ENCODE measurements around the gene CHST3.

The CHST3 gene

DNA sequence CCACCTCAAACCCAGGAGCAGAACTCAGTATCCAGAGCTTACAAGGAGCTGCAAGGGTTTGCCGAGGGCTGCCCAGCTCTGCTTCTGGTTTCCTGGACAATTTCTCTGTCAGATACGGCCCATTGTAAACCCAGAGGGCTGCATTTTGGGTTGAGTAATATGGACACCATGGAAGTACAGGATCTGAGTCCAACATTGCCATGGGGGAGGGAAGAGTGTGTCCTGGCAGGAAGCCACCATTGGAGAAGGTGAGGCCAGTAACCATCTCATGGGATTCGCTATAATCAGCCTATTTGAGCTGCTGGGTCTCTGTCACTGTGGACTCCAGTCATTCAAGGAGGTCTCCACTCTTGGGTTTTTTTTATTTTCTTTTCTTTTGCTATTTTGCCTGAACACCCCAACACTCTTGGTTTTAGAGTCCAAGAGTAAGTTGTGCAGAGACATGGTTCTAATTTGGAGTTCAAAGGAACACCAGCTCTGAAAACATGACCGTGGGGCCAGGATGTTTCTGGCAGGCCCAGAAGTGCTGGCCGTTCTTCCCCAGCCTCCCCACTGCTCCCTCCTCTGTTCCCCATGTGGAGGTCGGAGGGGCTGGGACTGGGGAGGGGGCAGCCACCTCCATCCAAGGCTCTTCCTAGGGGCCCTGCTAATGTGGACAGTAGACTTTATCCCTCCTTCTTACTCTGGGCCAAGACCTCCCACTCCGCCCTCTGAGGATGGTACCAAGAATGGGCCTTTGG, 46.2 kb downstream of the CHST3 start:
- no peak for DNase-seq (ENCODE audit: low read depth, low spot score)

DNA sequence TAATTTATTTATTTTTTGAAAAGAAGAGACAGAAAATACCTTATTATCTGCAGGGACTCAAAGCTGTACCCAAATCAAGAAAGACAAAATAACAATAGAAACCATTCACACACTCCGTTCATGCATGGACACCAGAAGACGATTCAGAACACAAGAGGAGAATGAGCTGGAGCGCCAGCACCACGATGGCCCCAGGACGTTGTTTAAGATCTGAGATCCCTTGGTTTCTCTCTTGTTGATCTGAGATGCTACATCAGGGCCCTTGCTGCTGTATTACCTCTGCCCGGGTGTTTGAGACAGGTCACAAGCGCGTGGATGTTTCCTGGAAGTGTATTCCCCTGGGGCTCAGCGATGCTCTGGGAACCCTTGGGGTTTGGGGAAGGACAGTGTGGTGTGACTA, 46.8 kb downstream of the CHST3 start:
- DNase-seq (ENCODE audit: low read depth, low spot score), result no peak

DNA sequence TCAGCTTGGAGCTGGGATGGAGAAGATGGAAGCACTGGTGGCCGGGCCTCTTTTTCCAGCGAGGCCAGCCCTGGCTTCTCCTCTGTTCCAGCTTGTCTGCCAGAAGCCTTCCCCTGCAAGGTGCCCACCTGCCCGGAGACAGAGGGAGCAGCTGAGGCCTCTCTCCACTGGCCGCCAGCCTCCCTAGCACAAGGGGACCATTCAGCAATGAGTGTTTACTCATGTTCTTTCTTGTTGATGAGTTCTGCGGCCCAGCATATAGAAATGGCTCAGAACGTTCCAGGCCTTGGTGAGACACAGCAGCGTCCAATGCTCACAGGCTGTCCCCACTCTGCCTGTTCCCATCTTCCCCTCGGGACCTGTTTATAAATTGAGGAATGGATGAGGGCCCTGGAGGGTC, 47.3 kb downstream of the CHST3 start:
- DNase-seq (ENCODE audit: low read depth, low spot score), result no peak

DNA sequence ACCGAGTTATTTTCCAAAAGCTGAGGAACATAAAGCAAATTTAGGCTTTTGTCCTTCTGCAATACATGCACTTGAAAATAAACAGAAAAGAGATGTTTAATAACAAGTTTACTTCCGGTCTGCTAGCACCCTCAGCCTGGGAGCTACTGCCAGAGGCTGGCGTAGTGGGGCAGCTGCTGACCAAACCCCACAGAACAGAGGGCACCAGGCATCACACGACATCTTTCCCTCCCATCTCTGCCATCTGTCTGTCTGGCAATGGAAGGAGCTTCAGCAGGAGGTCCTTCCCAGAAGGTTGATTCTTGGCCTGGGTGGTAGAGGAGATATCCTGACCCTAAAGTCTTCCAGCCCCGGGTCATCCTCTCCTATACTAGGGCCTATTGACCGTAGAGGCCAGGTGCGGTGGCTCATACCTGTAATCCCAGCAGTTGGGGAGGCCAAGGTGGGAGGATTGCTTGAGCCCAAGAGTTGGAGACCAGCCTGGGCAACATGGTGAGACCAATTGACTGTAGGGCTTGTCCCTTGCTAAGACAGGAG, 47.8 kb downstream of the CHST3 start:
- DNase-seq (ENCODE audit: low read depth, low spot score), result no peak

DNA sequence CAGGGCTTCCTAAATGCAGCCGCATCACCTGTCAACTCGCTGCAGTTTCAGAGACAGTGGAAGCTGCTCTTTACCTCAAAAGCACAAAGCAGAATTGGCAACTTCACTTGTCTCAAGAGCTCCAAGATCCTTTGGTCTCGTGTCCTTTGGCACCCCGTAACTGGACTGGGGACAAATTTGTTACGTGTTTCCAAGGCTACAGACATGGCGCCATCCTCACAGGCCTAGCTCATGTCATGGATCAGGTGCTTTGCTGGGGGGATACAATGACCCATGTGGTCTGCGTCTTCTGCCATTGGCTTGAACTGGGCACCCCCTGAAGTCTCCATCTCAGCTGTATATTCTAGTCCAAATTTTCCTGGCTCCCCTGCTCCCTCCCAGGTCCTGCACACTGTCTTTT, 48.6 kb downstream of the CHST3 start:
- DNase-seq (ENCODE audit: low read depth, low spot score), result no peak

DNA sequence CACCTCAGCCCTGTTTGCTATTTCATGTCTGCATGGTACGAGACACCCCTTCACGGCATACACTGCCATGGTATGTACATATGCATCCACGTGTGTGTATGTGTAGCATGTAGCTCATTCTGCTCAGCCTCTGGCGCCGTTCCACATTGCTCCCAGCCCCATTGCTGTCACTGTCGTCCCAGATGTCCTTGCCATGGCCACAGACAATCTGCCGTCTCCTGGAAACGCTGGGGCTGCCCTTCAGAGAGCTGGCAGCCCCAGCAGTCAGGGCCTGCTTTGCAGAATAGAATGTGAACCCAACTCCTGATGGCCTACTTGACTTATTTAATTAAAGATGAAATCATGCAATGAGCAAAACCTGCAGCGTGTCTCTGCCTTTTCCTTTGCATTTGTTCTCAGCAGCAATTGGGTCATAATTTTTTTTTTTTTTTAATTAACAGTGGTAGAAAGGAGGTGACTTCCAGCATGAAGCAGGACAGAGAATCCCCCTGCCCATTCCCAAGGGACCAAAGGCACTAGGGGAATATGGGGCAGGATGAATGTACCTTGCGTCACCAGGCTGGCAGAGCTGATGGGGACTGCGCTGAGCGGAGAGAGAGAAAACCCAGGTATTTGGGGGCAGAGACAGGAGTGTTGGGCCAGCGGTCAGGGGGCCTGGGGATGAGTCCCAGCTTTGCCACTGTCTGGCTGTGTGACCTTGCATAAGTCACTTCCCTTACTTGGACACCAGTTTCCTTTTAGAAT, 49.2 kb downstream of the CHST3 start:
- DNase-seq (ENCODE audit: low read depth, low spot score), result no peak

DNA sequence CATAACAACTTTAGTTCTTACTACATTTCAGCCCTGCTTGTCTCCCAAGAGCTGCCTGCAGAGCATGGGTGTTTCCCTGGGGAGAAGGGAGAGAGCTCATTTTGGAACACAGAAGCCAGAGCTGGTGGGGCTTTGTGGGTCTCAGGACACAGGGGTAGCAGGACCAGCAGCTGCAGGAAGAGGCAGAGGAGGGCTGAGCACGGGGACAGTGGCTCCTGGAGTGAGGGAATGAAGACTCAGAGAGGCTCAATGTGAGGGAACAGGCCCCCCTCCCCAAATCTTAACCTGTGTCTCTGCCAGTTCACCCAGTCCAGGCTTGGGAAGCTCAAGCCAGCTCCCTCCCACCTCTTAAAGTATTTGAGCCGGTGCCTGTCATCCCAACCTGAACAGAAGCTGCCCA, 50.0 kb downstream of the CHST3 start:
- no peak for DNase-seq (ENCODE audit: low read depth, low spot score)

DNA sequence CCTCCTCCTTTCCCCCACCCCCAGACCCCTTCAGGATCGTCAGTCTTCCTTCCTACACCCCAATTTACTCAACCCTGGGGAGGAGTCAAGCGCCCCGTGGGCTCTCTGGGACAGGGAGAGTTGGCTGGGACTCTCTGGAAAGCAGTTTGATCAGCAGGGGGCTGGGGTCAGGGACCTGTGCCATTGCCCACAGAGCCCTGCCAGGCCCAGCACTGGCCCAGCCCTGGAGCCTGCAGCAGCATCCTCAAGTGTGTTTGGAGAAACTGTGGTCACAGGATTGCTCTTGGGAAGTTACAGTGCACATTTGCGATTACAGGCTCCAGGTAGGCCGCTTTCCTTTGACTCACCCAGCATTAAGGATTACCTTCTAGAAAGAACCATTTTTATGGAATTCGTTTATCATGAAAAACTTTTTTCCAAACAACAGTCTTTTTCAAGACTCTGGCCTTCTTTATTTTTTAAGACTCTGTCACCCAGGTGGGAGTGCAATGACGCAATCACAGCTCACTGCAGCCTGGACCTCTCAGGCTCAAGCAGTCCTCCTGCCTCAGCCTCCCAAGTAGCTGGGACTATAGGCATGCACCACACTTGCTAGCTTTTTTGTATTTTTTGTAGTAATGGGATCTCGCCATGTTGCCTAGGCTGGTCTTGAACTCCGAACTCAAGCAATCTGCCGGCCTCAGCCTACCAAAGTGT, 50.7 kb downstream of the CHST3 start:
- no peak for DNase-seq (ENCODE audit: low read depth, low spot score)

DNA sequence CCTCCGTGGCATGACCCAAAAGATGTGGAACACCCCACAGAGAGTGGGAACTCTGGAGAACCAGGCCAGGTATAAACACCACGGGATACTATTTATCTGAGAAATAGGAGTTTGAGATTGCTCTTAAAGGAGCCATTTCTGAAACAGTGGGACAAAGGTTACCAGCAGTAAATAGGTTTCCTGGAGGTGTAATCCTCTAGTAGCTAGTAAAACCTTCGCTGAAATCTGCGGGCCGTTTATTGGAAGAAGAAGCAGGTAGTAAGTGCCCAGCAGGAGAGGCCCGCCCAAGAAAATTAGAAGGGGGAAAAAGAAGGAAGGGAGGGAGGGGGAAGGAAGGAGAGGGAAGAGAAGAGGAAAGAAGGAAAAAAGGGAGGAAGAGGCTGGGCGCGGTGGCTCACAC, 51.6 kb downstream of the CHST3 start:
- no peak for DNase-seq (ENCODE audit: low read depth, low spot score)

DNA sequence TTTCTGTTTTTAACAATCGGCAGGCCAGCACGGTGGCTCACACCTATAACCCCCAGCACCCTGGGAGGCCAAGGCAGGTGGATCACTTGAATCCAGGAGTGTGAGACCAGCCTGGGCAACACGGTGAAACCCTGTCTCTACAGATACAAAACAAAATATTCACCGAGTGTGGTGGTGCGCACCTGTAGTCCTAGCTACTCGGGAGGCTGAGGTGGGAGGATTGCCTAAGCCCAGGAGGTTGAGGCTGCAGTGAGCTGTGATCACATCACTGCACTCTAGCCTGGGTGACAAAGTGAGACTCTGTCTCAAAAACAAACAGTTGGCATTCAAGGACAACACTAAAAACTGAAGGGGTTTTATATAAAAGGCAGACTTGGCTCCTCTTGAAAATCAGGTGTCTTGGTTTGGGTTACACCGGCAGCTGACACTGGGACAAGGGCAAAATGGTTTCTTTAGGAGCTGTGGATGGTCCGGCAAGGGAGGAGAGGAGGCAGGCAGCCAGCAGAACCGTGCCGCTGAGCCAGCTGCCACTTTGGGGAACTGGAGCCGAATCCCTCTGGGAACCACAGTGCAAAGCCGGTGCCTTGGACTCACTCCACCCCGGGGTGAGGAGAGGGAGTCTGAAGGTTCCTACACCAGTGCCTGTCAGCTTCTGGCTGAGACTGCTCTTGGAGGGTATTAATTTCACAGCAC, 52.6 kb downstream of the CHST3 start:
- no peak for DNase-seq (ENCODE audit: low read depth, low spot score)

DNA sequence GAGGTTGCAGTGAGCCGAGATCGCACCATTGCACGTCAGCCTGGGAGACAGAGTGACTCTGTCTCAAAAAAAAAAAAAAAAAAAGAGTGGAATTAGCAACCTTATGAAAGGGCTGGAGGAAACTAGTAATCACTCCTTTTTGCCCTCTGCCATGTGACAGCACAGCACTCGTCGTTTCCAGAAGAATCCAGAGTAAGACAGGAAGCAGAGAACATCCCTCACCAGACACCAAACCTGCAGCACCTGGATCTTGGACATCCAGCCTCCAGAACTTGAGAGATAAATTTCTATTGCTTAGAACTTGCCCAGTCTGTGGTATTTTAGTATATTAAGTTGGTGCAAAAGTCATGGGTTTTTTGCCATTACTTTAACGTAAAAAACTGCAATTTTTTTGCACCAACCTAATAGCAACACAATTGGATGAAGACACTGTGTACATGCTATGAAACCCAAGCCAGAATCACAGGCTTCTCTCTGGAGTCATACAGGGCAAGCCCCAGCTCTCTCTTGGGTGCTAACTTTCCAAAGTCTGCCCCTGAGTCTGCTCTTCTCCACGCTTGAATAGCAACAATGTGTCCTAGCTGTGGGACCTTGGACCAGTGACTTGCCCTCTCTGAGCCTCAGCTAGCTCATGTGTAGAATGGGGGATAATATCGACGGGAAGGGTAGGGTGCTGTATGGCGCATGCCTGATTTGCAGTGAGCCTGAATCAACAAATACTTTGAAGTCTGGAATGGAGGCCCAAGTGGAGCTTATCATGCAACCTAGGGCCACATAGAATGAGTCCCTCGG, 55.1 kb downstream of the CHST3 start:
- DNase-seq (ENCODE audit: low read depth, low spot score), result no peak

DNA sequence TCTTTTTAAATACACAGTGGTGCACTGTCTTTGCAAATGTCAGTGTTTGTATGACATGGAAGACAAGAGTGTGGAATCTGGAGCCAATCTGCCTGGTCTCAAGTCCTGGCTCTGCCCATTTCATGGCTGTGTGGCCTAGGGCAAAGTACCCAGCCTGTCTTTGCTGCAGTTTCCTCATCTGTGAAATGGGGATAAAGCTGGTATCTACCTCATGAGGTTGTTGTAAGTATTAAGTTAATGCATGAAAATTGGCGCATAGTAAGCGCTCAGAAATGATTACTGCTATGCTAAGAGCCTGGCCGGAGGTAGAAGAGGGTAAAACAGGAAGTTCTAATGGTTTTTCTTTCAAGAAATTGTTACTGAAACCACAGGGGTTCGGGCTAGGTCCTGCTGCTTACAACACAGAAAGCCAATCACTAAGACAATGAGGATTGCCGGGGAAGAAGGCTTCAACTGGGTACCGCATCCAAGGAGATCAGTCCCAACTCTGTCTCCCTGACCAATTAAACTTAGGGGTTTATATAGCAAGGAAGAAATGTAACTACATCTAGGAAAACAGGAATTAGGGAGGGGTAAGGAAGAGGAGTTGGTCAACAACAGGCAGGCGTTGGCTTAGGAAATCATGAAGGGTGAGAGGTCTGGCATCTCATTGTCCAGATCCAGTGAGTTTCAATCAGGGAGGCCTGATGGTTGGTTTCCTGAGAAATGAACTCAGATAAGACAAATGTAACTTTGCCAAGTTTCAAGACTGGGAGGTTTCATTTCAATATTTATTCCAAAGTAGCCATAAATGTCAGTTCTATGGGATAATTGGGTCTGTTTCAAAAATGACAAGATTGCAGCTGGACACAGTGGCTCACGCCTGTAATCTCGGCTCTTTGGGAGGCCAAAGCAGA, 57.0 kb downstream of the CHST3 start:
- DNase-seq (ENCODE audit: low read depth, low spot score), result no peak

DNA sequence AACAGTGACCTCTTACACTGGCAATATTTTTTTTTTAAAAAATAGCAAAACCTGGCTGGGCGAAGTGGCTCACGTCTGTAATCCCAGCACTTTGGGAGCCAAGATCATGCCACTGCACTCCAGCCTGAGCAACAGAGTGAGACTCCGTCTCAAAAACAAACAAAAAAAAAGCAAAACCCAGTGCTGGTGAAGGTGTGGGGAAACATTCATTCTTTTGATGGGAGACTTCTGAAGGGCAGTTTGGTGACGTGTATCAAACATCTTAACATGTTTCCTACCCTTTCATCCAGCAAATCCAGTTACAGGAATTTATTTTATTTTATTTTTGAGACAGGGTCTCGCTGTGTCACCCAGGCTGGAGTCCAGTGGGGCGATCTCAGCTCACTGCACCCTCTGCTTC, 58.0 kb downstream of the CHST3 start:
- no peak for DNase-seq (ENCODE audit: low read depth, low spot score)

DNA sequence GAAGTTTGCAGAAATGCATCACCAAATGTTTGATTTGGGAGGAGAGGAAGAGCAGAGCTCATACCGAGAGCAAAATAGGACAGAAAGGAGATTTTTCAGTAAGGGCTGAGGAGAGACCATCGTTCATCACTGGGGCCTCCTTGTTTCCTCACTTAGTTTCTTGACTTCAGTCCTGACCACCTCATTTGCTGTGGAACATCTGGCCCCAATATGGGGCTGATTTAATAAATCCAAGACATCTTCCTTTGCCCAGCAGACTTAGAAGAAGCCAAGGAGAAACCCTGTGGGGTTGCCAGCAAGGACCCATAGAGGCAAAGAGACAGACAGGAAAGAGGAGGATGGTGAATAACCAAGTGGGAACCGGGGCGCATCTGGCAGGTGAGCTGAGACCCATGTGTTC, 60.4 kb downstream of the CHST3 start:
- no peak for DNase-seq (ENCODE audit: low read depth, low spot score)

DNA sequence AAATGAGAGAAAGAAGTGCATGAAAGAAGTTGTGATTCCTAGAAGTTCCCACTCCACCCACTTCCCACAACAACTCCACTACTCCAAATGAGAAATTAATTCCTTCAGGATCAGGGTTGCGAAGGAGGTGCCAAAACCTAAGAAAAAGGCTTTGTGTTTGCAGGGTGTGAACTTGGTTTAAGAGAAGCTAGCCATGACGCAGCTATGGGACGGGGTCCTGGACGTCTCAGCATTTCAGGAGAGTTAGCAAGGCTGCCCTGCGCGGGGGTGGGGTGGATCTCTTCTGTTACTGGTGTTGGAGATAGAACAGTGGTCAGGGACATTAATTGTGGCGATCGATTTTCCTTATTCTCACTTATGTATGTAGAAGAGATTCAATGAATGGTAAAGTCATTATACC, 61.2 kb downstream of the CHST3 start:
- DNase-seq (ENCODE audit: low read depth, low spot score), result no peak

DNA sequence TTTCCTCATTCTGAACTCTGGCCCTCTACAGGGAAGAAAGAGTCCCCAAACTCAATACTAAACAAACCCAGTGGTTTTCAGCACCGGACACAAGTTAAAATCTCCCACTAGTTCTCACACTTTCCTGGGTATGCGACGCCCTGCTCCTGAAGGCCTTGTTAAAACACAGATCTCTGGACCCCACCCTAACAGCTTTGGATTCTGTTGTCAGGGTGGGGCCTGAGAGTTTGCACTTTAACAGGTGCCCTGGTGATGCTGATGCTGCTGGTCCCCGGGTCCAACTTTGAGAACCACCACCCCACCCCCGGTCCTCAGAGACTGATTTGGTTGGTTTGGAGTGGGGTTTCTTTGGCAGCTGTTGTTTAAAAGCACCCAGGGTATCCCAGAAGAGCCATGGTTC, 61.6 kb downstream of the CHST3 start:
- no peak for DNase-seq (ENCODE audit: low read depth, low spot score)

DNA sequence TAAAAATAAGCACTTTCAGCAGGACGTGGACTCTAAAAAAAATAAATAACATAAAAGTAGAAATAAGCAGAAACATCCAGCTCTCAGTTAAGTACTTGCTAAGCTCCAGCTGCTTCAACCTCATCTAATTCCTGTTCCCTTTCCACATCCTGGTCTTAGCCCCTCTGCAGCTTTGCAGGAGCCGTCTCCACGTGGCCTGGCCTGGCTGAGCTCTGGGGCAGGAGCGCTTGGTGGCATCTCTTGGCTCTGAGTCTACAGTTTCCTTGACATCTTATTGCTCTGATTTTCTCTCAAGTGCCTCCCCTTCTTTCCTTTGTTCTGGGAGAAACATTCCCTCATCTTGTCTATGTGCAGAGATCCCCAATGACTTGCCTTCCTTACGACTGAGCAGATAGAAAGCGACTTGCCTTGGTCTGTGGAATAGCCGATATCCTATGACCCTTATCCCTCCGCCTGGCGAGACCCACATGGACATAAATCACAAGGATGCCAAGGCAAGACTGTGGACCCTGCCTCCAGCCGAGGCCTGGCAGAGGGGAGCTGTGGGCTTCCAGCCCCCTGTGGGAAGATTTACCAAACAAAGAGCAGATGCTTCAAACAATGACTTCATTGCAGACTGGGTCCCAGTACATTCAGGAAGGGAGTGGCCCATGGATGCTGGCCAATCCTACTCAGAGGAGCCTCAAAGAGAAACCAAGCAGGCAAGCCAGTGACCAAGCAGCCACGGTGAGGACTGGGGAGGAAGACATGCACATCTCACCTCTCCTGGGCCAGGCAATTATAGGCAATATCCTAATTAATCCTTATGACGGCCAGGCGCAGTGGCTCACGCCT, 62.3 kb downstream of the CHST3 start:
- no peak for DNase-seq (ENCODE audit: low read depth, low spot score)

DNA sequence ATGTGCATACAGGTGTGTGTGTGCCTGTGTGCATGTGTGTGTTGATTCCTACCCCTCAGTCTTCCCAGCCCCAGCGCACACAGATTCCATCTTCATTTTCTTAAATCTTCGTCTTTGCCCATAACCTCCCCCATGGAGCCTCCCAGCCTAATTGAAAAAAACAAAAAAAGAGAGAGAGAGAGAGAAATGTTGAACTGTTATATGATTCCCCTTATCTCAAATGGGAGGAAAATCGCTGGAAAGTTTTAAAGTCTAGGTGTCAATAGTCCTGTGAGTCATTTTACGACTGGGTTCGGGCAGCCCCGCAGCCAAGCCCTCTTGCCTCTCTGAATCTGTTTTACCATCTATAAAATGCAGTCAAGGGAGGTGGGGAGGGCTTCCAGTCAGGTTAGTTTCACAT, 63.3 kb downstream of the CHST3 start:
- DNase-seq (ENCODE audit: low read depth, low spot score), result no peak

DNA sequence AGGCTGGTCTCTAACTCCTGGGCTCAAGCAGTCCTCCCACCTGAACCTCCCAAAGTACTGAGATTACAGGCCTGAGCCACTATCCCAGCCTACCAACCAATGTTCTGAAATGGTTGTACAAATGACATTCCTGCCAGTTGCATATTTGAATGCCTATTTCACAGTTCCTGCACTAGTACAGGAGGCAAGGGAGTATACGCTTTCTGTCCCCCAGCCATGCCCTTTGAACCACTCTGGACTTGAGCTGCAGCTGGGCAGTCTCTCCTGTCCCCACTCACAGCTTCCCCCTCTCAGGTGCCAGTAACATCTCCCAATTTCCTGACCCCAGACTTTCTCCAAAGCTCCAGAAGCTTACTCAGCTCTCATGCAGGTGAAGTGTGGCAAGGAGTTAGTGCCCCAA, 65.2 kb downstream of the CHST3 start:
- no peak for DNase-seq (ENCODE audit: low read depth, low spot score)
